NCI-H187 (cell line): Measurements from ENCODE around the gene SPSB4.
"Not testable (repeated sequence)": the region's sequence is repeated elsewhere in the genome, so short reads cannot be mapped to it uniquely, and the experiment has no call there.

ENCODE experiments used
- DNase-seq, 2 experiments: peaks; one replicate each; lab custom pipeline; 2025; lab: John Stamatoyannopoulos, UW

The SPSB4 gene

DNA sequence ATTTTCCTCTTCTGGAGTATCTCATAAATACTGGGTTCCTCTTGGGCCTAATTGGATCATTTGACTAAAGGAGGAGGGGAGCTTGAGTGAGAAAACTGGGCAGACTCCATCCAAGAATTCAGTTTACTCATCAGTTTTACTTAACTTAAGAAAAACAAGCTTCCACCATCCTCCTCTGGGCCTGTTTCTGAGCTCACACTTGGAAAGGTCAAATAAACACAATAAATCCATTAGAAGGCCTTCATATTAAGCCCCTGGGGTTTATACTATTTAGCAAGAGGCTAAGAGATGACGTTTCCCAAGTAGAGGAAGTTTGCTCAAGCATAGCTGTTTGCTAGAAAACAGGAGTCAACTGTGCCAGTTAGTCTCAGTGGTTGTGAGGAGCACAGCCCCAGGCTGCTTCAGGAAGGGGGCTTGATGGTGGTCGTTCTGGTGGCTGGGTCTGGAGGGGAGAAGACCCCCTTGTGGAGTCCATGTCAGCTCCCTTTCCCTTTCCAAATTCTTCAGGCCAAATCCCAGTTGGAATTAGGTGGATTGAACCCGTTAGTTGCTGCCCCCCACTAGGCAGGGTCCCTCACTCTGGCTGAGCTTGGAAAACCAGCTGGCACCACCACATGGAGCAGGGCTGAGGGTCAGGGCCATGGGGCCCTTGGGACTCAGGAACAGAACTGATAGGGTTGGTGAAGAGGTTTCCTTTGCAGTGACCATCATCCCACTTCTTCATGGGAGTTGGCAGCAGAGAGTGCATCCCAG, 64.8 kb downstream of the SPSB4 start:
- DNase-seq = no peak

DNA sequence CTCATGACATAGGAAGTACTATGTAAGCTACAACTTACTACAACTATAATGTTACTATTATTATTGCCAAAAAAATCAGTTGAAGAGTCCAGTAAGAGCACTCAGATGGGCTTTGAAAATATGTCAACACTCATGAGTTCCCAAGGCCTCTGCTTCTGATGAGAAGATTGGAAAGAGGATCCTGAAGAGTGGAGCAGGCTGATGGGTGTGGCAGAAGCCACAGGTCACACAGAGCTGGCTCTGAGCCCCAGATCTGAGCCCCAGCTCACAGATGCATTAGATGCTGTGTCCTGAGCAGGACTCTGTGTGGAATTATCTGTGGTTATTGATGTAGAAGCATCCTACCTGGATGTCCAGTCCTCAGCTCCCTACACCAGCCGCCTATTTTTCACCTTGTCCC, 65.6 kb downstream of the SPSB4 start:
- DNase-seq = no peak

DNA sequence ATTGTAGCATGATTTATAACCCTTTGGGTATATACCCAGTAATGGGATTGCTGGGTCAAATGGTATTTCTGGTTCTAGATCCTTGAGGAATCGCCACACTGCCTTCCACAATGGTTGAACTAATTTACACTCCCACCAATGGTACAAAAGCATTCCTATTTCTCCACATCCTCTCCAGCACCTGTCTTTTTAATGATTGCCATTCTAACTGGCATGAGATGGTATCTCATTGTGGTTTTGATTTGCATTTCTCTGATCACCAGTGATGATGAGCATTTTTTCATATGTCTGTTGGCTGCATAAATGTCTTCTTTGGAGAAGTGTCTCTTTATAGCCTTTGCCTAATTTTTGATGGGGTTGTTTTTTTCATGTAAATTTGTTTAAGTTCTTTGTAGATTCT, 66.8 kb downstream of the SPSB4 start:
- DNase-seq = not testable (repeated sequence)

DNA sequence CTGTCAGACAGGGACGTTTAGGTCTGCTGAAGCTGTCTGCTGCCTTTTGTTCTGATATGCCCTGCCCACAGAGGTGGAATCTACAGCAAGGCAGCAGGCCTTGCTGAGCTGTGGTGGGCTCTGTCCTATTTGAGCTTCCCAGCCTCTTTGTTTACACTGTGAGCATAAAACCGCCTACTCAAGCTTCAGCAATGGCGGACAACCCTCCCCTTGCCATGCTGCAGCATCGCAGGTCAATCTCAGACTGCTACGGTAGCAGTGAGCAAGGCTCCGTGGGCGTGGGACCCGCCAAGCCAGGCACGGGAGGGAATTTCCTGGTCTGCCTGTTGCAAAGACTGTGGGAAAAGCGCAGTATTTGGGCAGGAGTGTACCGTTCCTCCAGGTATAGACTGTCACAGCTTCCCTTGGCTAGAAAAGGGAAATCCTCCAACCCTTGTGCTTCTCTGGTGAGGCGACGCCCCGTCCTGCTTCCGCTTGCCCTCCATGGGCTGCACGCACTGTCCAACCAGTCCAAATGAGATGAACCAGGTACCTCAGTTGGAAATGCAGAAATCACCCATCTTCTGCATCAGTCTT, 71.4 kb downstream of the SPSB4 start:
- no peak for DNase-seq

DNA sequence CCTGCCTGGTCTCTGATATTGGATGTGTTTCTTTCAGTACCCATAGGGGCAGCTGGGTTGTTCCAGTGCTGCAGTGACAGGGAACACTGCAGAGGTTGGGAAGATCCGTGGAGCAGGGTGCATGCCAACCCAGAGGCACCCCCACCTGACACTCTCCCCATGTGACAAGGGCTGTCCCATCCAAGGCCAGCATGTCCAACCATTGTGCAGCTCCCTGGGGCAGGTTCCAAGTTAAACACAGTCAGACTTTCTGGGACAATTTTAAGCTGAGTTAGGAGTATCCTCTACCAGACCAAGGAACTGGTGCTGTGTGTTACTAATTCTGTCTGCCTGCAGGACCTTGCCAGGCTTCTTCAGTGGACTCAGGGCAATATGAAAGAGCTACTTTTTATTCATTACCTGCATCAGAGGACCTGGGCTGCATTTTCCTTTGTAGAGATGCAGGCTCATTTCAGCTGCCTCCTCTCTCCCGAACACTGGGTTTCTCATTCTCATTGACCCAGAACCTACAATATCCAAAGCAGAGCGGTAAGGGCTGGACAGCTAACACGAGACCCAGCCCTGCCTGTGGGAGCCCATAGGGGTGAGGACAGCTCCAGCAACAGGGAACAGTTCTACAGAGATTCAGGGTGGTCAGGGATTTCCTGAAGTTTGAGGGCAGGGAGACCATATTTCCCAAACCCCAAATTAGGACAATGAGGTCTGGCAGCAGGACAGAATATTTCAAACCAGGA, 72.7 kb downstream of the SPSB4 start:
- no peak for DNase-seq

DNA sequence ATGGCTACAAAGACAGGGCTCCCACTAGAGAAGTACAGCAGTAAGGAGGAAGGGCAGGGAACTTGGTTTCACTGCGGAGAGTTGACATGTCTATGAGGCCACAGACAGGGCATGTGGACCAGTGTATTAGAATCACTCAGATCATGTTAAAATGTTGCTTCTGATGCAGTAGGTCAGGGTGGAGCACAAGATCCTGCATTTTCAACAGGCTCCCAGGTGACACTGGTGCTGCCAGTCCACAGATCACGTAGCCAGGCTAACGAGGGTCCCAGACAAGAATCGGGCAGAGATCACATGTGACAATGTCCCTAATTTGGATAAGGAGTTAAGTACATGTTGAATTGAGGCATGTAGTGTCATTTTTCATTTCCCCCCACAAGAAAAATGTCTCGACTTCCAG, 73.6 kb downstream of the SPSB4 start:
- no peak for DNase-seq

DNA sequence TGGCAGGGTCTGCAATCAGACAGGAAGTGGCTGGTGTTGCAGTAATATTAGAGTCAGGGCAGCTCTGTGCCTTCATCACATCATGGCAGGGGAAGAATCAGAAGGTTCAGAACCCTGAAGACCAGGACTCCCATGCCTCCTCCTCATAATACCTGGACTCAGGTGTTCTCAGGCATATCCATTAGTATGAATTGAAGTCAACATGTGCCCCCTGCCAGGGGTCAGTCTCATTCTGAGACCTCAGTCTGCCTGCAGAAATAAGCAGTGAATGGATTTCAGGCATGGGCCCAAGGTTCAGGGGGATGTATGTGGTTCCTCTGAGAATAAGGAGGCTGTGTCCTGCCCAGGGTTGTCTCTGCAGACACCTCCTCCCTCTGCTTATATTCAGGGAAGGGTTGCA, 74.2 kb downstream of the SPSB4 start:
- no peak for DNase-seq

DNA sequence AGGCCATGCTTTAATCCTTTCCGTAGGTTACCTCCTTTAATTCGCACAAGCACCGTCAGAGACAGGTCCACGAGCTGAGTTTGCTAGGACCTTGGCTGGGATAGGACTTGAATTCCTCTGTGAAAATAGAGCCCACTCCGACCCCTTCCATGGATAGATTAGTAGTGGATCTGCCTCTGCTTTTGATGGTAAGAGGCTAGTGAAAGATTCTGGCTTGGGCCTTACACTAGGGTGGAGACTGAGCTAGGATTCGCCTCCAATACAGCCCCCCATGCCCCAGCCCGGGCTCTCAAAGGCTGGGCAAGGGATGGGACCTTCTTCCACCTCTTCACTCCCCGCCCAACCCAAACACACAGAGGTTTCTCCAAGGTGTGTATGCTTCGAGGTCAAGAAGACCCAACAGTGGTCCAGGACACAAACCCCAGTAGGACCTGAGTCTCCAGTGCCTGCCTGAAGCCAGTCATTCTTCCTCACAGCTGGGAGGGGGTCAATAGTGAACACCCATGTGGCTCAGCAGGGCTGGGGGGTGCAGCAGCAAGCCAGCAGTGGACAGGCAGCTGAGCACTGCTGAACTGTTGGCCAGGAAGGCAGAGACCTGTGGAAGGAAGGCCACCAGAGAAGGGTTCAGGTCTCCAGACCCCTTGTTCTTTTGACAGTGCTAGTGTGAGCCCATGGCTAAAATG, 75.7 kb downstream of the SPSB4 start:
- no peak for DNase-seq

DNA sequence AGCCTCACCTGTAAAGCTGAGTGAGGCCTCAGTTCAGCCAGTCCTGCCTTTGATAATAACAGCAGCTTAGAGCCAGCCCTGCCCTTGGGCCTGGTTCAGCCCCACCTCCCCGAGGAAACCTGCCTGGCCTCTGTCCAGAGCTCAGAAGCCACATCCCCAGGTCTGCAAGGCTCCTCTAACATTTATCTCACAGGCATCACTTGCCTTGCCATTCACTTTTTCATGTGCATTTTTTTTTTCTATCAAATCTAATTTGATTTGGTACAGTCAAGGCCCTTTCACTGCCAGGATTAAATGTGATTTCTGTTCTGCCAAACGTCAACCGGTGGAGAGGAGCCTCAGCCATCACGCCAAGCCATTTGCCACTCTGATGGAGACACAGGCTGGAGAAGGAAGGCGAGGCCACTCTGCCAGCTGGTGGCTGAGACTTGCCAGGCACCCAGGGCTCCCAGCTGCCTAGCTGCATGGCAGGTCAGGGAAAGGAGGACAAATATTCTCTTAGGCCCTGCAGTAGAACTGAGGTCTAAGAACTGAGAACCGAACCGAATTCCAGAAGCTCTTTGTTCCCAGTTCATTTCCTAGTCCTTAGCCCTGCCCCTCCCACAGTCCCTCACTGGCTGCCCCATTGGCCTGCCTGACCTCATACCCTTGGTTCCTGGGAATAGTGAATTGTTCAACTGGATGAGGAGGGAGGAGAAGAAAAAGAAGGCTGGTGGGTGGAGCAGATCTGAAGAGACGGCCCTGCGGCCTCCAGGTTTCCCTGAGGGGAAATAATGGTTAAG, 76.4 kb downstream of the SPSB4 start:
- DNase-seq = no peak

DNA sequence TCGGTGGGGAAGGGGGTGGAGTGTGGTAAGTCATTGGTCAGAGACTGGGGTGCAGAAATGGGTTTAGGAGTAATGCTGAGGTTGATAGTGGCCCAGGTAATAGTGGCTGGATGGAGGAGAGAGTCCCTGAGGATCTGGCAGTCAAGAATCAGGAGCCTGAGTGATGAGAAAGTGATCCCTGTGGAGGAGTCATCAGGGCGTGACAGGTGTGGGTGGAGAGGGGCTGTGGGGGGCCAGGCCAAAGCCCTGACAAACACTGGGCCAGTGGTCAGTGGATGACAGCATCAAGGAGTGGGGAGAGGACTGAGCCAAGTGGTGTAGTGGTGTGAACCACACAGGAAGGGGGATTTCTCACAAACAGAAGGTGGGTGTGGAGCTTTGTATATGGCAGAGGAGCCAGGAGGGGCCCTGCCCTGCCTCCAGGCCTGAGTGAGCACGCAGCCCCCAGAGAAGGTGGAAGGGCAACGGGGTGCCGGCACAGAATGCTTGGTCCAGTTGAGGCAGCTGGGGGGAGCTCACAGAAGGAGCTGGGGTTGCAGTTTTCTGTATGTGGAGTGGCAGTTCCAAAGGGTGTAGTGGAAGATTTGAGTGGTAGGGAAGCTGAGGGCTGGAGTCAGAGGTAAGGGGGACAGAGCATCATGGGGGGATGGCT, 77.1 kb downstream of the SPSB4 start:
- no peak for DNase-seq

DNA sequence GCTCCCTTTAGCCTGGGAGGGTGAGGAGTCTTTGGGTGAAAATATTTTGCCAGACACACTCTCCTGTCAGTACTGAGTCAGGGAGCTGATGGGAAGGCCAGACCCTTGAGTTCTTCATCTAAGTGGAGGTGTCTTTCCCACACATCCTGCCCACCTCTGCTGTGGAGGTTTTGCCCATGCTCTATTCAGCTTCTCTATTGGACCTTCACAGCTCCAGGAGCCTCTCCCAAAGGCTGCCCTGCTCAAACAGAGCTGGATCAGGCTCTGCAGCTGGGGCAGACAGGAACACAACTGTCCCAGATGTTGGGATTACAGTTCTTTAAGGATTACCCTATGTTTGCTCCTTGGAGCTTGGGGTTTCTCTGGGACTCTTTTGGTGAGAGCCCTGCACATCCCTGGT, 77.9 kb downstream of the SPSB4 start:
- DNase-seq = no peak

DNA sequence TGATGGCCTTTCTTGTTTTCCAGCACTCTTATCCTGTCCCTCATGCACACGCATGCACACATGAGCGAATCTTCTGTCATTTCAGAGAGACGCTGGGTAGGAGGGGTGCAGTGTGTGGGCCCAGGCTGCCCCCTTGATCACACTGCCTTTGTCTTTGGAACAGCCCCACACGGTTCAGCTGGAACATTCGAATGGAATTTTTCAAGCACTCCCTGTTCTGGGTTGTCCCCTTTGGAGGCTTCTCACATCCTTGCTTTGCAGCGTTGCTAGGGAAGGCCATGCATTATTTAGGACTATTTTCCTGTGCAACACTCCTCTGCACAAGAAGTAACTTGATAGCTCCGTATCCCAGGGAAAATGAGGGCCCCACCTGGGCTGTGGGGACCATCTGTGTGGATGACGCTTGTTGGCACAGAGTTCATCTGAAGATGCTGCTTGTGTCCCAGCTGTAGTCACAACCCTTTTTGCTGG, 78.4 kb downstream of the SPSB4 start:
- no peak for DNase-seq

DNA sequence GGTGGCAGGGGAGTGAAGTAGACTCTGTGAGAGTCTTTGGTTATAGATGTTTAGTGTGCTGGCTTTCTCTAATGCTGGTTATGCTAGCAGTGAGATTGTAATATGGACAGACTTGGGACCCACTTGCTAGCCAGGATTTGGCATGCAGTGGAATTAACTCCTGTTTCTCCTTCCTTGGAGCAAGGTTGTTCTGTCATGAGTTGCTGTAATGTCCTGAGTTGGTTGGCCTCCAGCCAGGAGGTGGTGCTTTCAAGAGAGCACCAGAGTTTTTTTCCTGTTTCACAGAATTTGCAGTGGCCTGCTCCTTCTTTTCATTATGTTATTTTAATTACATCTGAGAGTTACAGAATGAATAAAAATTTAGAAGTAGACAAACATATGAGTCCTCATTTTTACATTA, 92.4 kb downstream of the SPSB4 start:
- DNase-seq = no peak

DNA sequence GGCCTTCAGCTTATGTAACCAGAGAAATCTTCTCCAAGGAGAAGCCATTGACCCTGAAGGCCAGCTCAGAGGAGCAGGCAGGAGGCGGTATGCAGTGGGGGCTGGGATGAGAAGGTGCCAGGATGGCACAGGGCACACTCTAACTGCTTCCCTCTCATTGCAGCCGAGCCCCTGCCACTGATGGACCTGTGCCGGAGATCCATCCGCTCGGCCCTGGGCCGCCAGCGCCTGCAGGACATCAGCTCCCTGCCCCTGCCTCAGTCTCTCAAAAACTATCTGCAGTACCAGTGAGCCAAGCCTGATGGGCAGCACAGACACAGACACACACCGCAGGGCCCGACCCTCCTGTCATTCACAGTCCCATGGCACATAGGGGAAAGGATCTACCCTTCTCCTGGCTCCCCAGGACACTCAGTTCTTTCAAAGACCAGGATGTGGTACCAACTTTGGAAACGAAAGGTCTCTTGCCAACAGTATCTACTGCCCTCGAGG, 95.9 kb downstream of the SPSB4 start:
- DNase-seq = no peak

DNA sequence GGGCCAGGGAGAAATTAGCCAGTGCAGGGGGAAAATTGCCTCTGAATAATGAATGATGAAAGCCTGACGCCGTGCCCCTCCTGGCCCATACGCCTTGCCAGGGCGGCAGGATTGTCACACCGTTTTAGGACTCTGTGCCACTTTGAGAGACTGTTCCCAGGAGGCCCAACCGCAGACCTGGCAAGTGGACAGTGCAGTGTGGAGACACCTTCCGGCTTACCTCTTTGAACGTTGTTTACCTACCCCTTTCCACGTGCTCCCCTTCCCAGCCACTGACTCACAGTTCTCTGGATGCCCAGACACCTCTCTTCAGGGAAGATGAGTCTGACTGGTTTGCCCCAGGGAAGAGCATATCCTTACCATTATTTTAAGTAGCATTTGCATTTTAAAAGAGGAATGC, 96.5 kb downstream of the SPSB4 start:
- no peak for DNase-seq

DNA sequence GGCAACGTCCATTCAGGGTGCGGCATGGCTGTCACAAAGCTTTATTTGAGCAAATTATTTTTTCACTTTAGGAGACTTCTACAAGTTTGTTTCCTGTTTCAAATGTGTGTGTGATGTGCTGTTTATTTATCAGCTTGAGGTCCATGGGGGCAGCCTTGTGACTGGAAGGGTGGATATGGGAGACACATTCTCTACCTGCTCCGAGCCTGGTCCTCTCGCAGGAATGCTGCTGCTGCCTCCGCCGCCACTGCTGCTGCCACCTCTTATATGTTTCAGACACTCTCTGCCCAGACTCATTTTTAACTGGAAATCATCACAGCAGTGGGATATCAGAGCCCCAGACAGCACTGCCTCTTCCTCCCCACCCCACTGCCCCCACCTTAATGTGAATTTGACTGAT, 97.0 kb downstream of the SPSB4 start:
- no peak for DNase-seq

DNA sequence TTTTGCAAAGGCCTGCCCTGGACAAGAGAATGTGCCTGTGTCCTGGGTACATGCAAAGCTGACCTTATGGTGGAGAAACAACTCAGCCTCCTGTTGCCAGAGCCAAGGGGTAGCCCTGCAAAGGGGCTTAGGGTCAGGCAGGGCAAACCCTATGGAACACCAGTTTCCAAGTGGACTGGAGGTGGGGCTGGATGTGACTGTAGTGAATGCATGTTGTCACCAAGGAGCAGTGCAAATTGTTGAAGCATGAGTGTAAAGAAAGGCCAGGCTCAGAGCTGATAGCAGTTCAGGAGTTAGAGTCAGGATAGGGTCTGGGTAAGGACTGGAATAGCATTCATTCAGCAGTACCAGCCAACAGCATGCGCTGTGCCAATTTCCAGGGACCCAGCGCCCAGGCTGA, 97.6 kb downstream of the SPSB4 start:
- DNase-seq = no peak

DNA sequence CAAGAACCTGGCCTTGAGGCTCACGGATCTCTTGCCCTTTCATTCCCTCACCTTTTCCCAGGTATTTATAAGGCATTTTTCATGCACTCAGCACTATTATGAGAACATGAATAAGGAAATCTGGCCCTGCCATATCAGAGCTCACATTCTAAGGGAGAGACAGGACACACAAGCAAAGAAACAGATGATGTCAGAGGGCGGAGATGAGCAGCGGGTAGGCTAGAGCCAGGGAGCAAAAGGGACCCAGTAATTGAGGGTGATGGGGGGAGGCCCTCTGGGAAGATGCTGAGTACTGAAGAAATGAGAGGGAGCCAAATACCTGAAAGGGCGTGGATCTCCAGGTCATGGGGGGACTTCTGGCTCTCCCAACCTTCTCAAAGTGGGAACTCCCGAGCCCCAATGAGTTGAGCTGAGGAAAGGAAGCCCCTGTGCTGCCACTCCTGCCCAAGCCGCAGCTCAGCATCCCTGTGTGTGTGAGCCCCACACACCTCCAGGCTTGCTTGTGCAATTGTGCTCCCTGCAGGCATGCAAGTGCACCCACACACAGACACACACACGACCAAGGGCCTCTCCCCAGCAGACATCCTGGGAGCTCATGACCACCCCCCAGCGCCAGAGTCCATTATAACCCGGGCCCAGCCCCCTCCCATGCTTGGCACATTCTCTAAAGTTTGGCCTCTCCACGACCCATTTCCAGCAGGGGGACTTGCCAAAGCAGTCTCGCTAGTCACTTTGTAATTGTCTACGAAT, 99.1 kb downstream of the SPSB4 start:
- no peak for DNase-seq

DNA sequence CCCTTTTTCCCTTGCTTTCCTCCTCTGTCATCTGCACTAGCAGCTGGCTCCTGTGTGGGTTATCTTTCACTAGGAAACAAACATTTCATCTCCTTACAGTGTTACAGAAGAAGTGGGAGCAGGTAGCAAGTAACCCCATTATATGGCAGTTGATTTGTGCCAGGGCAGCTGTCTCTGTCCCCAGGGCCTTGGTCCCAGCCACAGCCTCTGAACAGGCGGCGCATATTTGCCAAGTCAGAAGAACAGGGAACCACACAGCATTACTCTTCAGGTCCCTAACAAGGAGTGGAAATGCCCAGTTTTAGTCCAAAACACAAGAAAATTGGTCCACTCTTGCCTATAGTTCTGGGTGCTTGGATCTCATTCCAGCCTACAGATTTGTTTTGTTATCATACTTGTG, 99.8 kb downstream of the SPSB4 start:
- DNase-seq = no peak

DNA sequence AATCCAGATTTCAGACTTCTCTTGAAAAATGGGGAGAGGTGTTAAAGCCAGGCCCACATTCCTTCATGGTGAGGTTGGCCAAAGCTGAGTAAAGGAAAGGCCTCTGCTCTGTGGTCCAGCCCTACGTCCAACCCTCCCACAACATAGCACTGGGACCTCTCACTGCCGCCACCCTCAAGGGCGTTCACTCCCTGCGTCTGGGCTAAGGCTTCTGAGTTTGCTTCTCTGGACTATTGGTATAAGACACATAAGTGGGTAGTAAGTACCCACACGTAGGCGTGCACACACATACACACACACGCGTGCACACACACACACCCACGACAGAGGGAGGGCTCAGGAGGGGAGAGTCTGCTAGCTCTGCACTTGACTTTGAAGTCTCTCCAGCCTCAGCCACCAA, 100.3 kb downstream of the SPSB4 start:
- DNase-seq = no peak

DNA sequence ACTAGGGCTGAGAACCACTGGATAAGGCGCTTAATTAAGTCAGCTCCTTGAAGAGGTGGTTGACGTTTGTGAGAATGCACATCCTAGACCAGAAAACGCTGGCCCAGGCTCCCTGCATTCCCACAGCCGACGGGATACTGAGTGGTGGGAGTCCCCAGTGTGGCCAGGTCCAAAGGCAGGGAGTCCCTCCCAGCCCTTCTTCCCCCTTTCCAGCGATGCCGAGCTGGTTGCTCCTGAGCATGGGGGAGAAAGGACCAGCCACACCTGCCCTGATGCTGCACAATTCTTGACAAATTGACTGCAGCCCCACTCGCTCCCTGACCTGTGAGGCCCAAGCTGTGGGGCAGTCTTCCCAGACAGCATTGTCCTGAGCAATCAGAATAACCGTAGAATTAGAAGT, 101.0 kb downstream of the SPSB4 start:
- no peak for DNase-seq
